HS-27A (cell line): ENCODE results near the gene UBTF.

ENCODE experiments used
- DNase-seq: peaks from one replicate; pipeline ENCODE4 v3.0.0-alpha.2; 2012; ENCODE audit warnings: low read depth, missing footprints

The UBTF gene

DNA sequence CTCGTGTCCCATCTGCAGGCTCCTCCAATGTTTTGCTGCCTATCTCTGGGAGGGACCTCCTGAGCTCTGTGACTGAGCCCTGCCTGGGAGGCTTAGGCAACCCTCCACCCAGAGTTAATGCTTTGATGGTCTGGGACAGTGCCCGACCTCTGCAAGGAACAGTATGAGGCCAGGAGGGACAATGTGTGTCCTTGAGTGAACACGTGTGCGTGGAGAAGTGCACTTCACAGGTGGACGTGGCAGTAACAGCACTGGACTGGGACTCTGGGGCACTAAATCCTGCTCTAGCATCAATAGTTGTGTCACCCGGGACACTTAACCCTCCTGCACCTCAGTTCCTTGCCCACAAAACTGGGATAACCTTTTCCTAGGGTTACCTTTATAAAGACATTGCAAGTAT lies 4.6 kb downstream of the UBTF start:
- DNase-seq = no peak

DNA sequence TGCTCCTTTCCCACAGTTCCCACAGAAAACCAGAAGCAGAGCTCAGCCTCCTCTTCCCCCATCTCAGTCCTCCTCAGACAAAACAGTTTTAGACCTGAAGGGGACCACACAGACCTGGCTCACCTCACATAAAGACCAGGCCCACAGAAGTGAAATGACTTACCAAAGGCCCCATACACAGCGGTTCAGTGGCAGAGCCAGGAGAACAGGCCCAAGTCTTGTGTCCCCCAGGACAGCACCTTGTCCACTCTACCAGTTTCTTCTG lies 5.3 kb downstream of the UBTF start:
- no peak for DNase-seq

DNA sequence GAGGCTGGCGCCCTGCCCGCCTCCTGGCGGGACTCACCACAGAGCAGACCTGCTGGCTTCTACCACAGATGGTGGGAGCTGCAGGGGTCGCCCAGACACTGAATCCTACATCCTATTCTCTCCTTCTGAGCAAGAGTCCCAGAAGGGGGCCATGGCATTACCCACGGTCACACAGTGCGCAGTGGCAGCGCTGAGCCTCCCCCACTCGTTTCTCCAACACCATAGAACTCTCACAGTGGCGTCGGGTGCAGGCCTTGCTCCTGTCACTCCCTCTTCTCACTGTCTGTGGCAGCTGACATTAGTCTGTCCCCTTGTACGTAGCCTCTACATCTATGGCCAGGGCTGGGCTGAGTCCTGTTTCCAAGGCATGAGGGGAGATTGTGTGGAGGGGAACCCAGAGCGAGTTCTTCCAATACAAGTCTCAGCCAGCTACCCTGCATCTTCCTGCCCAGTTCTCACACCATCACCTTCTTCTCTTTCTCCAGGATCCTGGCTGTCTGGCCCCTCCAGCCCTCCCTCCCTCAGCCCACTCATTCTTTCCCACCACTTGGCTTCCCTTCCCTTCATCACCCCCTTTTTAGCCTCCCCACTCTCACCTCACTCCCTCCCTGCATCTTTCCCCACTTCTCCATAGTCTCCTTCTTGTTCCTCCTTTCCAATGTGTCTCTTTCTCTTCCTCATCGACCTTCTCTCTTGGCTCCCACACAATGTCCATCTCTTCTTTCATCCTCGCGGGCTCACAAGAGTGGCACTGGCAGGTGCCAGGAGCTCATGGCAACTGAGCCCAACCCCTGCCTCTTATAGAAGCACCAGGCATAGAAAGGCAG lies 5.9 kb downstream of the UBTF start:
- no peak for DNase-seq

DNA sequence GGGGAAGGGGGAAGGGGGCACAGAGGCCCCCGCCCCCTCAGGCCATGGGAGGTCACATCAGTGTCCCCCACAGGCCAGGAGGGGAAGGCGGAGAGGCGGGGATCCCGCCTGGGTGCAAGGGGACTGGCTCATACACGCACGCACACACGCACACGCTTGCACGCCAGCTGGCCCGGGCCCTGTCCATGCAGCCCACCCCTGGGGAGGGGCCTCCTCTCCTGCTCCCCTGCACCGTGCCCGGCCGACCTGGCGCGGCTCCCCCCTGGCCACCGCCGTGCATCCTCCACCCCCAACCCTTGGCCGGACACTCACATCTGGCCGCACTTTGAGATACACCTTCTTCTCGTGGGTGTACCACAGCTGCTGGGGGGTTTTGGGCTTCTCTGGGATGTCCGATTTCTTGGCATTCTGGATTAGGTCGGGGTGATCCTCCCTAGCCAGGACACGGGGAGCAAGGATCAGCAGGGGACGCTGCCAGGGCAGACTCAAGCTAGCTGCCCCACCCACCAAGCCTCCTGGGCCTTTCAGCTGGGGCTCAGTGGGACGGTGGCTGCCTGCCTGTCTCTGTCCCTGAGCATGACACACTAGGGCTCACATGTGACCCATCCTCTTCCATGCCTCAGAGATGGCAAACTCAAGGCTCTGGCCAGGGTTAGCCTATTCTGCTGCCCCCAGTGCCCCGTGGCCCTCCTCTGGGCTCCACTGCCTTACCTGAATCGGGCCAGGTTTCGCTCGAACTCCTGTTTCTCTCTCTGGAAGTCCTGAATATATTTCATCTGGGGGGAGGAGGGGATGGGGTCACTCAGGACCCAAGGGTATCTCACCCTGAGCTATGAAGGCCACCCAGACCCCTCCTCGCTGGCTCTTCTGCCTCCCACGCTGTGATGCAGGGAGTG lies 6.7 kb downstream of the UBTF start:
- DNase-seq = no peak

DNA sequence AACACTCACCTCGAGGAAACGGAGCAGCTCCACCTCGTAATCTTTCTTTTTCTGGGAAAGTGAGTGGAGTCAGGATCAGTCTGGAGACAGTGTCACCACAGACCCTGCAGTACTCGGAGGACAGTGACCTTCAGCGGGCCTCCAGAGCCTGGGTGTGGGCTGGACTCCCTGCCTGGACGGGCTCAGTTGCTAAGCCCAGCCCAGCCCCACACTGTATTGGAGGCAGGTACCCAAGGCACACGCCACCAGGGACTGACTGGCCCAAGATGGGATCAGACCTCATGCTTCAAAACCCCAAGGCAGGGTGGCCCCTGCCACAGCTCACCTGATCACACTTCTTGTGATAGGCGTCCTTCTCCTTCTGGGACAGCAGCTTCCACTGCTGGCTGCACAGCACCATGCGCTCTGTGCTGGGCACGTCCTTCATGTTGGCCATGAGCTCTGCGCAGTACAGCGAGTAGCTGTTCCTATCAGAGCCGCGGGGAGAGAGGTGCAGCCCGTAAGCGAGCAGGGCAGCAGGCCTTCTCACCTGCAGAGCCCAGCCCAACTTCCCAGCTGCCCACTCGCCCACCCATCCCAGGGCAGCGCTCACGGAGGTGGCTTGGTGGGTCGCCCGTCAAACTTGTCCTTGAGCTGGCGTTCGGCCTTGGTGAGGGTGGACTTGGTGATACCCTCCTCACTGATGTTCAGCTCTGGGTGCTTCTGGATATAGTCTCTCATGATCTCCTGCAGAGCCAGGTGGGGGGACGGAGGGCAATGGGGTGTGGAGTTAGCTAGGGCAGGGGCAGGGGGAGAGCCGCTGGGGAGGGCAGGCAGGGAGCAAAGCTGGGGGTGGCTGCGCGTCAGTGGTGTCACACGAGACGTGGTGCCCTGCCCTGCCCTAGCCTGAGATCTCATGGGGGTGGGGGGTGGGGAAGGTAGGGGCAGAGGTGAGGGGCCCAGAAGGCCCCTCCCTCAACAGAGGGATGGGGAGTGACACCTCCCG lies 7.9 kb downstream of the UBTF start:
- DNase-seq = no peak

DNA sequence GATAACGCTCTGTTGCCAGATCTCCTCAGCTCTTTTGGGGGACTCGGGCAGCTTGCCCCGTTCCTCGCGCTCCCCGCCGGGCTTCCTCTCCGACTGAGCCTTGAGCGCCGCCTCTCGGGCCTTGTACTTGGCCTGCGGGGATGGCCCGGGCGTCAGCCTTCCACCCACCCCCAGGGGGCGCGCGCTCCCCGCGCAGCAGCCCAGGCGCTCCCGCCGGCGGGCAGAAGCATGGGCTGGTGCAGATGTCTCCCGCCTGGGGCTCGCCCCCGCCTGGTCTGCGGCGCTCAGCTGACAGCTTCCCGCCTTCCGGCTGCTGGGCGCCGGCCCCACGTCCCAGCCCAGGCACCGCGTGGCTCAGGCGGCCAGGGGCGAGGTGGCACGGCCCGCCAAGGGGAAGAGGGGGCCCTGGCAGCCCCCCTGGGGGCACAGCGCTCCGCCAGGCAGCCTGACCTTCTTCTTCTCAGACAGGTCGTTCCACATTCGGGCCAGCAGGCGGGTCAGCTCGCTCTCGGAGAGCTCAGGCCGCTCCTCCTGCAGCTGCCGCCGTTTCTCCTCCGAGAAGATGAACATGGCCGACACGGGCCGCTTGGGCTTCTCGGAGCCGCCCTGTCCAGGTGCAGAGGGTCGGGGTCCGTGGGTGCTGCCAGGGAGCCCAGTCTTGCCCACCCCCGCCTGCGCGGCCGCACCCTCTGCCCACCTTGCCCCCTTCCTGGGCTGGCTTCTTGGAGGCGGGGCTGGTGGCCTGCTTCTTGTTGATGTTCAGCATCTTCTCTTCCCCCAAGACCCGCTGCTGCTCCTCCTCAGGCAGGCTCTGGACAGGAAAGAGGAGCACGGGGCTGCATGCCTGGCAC lies 8.9 kb downstream of the UBTF start:
- DNase-seq = no peak

DNA sequence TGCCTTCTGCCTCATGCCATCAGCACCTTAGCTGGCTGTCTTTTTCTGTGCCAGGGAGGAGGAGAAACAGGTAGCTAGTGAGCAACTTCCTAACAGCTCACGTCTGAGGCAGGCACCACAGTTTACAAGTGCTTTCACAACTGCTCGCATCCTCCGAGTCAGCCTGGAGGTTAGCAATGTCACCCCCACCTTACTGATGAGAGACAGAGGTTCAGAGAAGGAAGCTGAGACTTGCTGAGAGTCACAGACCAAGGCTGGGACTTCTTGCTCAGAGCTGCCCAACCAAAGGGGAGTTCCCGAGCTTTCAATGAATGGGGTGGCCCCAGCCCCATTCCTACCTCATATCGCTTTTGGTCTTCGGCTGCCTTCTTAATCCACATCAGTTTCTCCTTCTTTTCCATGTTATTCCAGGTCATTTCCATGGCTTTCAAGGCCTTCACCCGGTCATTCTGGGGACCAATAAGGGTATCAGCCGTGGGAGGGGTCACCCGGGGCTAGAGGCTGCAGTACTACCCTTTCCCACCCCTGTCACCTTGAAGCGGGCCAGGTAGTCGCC lies 9.6 kb downstream of the UBTF start:
- no peak for DNase-seq

DNA sequence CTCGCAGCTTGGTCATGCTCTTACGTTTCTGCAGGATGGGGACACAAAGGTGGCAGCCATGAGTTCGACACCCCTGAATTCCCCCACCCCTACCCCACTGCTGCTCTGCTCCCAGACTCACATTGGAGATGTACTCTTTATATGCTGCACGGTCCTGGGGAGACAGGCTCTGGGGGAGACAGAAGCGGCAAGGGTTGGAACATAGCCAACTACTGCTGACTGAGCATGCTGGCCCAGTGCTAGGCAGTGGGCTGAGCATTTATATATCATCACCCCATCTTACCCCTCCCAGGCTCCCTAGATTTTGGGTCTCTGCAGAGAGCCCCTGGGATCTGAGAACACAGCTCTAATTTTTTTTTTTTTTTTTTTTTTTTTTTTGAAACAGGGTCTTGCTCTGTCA lies 11.7 kb downstream of the UBTF start:
- DNase-seq = no peak

DNA sequence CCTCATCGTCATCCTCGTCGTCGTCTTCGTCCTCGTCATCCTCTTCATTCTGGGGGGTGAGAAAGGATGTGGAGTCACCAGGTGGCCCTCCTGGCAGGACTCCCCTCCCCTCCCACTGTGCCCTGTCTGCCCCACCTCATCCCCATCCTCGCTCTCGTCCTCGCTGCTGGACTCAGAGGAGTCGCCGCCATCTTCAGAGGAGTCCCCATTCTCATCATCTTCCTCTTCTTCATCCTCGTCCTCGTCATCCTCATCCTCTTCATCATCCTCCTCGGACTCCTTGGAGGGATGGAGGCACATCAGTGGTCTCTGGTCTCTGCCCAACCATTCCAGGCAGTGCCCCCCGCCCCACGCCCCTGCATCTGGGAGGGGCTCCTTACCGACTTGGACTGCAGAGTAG lies 12.2 kb downstream of the UBTF start:
- DNase-seq = no peak

DNA sequence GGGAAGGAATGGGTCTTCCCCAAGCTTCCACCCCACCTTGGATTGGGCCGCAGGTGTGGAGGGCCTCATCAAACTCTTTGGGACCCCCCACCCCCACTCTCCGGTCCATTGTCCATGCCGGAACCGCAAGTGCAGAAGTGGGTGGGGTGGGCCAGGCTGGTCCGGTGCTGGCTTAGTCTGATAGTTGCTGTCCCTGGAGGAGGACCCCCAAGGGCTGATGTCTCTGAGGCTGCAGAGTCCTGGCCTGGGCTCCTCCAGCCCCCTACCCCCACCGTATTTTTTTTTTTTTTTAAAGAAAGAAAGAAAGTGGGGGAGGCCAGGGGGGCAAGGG lies 12.7 kb downstream of the UBTF start:
- DNase-seq = no peak

DNA sequence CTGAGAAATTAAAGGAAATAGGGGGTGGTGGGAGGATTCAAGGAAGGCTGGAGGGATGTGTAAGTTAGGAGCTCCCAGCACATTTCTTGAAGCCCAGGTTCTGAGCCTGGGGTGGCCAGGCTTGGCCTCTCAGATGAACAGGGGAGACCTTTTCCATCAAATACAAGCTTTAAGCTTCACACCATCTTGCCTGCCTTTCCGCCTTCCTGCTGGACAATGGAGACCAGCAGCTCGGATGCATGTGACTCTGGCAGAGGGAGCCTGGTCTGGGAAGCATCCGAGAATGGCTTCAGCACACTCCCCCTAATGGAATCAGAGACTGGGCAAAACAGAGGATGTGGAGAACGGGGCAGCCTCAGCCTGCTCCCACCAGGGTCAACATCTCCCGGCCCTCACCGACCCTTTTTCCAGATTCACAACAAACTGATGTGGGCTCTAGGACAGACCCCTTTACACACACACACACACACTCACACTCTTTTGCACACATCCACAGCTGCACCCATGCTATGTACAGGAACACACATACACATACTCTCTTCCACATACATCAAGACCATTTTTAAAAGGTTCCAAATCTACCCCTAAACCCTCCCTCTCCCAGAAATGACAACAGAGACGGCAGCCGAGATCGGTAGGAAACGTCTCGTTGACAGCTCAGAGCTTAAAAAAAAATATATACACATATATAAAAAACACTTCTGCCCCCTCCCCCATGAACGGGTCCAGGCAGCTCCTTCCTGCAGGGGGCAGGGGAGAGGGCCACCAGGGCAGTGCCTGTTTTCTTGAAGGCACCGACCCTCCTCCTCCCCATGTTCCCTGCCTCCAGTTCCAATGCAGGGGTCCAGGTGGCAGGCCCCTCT lies 13.3 kb downstream of the UBTF start:
- DNase-seq = no peak

DNA sequence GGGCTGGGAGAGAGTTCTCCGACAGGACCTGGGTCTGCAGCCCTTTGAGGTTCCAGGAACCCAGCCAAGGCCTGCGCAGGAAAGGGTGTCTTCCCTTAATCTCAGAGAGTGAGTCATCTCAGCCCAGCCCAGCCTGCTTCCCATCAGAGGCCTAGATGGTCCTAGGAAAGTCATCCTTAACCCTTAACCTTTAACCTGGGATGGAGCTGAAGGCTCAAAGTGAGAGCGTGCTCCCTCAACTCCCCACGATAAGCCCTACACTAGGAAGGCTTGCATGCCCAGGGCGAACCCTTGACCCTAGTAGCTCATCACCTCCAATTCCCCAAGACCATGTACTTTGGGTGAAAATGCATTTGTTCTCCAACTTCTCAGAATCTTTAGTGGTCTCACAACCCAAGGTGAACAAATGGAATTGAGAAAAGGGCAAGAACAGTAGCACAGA lies 15.0 kb downstream of the UBTF start:
- no peak for DNase-seq

DNA sequence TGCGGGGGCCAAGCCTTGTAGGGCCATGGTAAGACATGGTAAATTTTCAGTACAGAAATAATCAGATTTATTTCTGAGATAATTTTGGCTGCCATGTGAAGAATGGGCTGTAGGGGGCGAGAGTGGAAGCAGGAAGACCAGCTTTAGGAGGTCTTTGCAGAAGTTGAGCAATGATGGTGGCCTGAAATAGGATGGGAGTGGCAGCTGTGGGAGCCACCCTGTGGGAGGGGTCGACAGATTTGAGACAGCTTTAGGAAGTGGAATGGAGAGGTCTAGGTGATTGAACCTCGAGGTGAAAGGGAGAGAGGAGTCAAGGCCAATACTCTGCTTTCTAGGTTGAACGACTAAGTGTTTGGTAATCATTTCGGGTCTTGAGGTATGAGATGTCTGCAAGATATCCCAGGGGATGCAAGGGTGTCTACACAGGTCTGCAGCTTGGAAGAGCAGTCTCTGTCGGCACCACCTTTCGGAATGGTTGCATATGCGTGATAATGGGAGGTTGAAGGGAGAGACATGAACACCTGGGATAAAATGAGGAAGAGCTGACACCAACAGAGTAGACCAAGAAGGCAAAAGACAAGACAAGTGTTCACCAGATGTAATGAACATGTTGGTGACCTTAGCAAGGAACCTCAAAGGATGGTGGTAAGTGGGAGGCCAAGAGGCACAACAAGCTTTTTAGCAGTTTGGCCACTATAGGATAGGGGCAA lies 15.6 kb downstream of the UBTF start:
- no peak for DNase-seq

DNA sequence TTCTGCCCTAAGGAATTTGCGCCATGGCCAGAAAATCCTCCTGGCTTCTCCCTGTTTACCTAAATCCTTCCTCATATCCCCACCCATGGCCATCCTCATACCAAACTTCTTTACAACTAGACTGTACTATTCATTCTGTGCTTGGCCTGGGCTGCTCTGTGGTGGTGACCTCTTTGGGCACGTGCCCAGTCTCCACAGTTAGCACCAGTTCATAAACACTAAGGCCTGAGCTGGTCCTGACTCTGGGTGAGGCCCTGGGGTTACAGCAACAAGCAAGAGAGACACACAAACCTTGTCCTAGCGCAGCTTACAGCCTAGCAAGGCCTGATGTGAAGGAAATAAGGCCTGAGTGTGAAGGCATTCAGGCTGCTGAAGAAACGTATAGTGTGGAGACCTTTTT lies 16.7 kb downstream of the UBTF start:
- DNase-seq = no peak

DNA sequence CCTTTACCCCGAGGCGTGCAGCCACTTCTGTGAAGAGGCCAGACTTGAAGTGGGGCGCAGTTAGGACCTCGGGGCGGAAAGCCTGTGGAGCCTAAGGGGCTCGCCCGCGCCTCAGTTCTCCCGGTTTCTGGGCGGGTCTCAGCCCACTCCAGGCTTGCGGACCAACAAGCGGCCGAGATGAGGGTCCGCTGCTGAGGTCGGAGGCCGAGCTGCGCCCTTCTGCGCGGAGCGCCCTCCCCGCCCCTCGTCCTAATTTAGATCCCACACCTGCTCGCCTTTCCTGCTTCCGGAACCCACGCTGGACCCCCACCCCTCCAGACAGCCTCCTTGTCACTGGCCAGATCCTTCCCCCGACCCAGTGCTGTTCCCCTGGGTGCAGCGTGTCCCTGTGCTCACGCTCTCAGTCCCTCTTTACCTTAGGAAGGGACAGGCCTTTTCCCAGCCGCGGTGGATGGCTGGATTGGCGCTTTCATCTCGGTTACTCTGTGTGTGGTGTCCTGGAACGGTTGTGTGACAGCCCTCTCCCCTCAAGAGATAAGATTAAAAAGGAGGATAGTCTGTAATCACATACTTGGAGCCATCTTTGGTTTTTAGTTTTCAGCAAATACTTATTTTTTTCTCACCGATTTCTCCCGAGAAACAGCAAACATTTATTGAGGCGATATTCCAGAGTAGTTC lies 18.9 kb downstream of the UBTF start:
- DNase-seq = no peak

DNA sequence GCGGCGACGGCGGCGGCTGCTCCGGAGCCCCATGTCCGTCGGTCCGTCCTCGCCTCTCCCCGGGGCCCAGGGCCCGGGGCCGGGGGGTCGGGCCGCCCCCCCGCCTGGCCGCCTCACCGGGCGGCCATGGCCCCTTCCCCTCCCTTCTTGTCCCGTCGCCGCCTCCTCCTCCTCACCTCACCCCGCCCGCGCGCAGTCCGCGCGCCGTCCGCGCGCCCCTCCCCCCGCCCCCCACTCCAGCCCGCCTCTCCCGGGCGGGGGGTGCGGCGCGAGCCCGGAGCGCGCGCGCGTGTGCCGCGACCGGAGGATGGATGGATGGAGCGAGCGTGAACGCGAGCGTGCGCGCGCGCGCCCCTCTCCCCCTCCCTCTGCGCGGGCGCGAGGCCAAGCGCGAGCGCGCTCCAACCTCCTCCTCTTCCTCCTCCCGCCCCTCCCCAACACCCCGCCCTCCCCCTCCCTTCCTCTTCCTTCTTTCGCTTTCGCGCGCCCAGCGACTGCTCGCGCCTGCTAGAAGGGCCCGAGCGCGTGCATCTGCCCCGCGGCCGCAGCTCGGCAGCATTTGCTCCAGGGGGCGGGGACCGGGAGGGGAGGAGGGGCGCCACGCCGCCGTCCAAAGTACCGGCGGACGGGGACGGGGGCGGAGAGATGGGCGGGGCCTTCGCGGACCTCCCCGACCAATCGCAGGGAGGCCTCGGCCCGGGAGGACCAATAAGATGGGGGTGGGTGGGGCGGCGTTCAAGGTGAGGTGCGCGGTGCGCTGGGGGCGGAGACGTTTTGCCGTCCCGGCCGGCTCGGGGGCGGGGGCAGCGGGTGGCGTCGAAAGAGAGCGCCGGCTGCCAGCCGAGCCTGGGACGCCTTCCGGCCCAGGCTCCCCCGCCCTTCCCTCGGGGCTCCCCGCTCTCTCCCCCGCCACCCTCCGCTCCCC lies 19.7 kb downstream of the UBTF start, which contains the start of gene ATXN7L3:
ATXN7L3 (minus strand) TSS at position 332 of the 925 bp plus-strand sequence. CDS start 1,814 bp downstream, outside the sequence.
- peak; percentile 77 for DNase-seq

DNA sequence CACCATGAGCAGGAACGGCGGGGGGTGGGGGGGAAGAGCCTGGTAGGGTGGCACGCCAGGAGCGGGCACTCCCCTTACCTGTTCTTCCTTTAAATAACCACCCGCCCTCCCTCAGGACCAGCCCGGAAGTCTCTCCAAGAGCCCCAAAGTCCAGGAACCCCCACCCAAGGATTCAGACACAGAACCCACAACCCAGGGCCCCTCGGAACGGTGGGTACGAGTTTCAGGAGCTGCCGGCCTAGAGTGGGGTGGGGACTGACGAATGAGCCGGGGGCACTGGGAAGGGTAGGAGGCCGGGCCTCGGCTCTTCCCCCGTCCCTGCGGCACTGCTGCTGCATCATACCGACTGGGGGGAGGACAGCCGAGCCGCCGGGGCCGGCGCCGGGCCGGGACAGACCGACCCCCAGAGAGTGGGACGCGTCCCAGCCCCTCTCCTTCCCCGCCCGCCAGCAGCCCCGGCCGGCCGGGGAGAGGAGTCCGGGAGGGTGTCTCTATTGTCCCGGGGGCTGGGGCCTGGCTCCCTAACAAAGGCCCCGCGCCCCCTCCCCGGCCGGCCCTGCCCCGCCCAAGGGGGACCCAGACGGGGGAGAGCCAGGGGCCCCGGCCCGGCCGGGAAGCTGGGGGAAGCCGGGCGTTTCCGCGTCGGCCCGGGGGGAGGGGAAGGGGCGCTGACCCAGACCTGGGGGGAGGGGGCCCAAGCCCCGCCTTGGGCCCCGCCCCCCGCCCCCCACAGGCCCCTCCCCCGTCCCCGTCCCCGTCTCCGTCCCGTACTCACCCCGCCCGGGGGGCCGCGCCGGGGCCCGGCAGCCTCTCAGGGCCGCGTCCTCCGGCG lies 20.5 kb downstream of the UBTF start:
- DNase-seq = no peak
